DOHH2 (cell line): Measurements from ENCODE around the gene ADAT1.

Source experiments
- H3F3A ChIP-seq: fragments of 200-600 bp; sonication (generic), shearing (Covaris generic); 2 replicates; pipeline ENCODE4 v1.6.0; 2016; ENCODE audit warnings: antibody characterized with exemption, mild to moderate bottlenecking; ENCODE audit not compliant: control insufficient read depth, insufficient read depth
- H3K27ac ChIP-seq: fragments of 200-600 bp; sonication (generic); 2 replicates; pipeline ENCODE4 v1.5.1; 2014; ENCODE audit warnings: low read depth, mild to moderate bottlenecking, low read length, moderate library complexity
- H3K27me3 ChIP-seq: fragments of 200-600 bp; sonication (generic); 2 replicates; pipeline ENCODE4 v1.6.1; 2014; ENCODE audit warnings: mild to moderate bottlenecking, low read length, mixed read lengths; ENCODE audit not compliant: control insufficient read depth
- H3K36me3 ChIP-seq: fragments of 200-600 bp; sonication (generic); 2 replicates; pipeline ENCODE4 v1.6.1; 2014; ENCODE audit warnings: mild to moderate bottlenecking, low read length, moderate library complexity, mixed read lengths; ENCODE audit not compliant: control insufficient read depth
- H3K4me1 ChIP-seq: fragments of 200-600 bp; sonication (generic); 2 replicates; pipeline ENCODE4 v1.6.1; 2014; ENCODE audit warnings: mild to moderate bottlenecking, low read length, mixed read lengths; ENCODE audit not compliant: control insufficient read depth
- H3K4me2 ChIP-seq: fragments of 200-600 bp; sonication (generic); 2 replicates; pipeline ENCODE4 v1.6.0; 2014; ENCODE audit warnings: mild to moderate bottlenecking, low read length, moderate library complexity
- H3K4me3 ChIP-seq: fragments of 200-600 bp; sonication (generic); 2 replicates; pipeline ENCODE4 v1.5.1; 2014; ENCODE audit warnings: mild to moderate bottlenecking, low read length, mixed read lengths
- H3K79me2 ChIP-seq: fragments of 200-600 bp; sonication (generic); 2 replicates; pipeline ENCODE4 v1.6.1; 2014; ENCODE audit warnings: mild to moderate bottlenecking, low read length, mixed read lengths; ENCODE audit not compliant: control insufficient read depth
- H3K9me2 ChIP-seq: fragments of 200-600 bp; sonication (generic); replicated peaks from 2 replicates; pipeline ENCODE4 v1.6.1; 2014; ENCODE audit warnings: mild to moderate bottlenecking, low read length, mixed read lengths; ENCODE audit not compliant: control insufficient read depth
- H3K9me3 ChIP-seq: fragments of 200-600 bp; sonication (generic); 2 replicates; pipeline ENCODE4 v1.6.1; 2014; ENCODE audit warnings: antibody characterized with exemption, low read length, mixed read lengths; ENCODE audit not compliant: control insufficient read depth, insufficient read depth
- H4K20me1 ChIP-seq: fragments of 200-600 bp; sonication (generic); 2 replicates; pipeline ENCODE4 v1.6.0; 2014; ENCODE audit warnings: low read depth, mild to moderate bottlenecking, antibody characterized with exemption, low read length, moderate library complexity; ENCODE audit not compliant: control insufficient read depth, insufficient read depth
- CTCF ChIP-seq: fragments of 200-600 bp; sonication (generic); IDR thresholded peaks from one replicate; pipeline ENCODE4 v1.5.1; 2014; ENCODE audit warnings: antibody characterized with exemption, mild to moderate bottlenecking, low read depth, low read length; ENCODE audit not compliant: poor library complexity, severe bottlenecking
- EZH2phosphoT487 ChIP-seq: fragments of 200-600 bp; sonication (generic); IDR thresholded peaks from 2 replicates; pipeline ENCODE4 v1.6.1; 2017; ENCODE audit warnings: borderline replicate concordance, mild to moderate bottlenecking, antibody characterized with exemption, low read length, moderate library complexity, mixed read lengths

ADAT1 gene

DNA sequence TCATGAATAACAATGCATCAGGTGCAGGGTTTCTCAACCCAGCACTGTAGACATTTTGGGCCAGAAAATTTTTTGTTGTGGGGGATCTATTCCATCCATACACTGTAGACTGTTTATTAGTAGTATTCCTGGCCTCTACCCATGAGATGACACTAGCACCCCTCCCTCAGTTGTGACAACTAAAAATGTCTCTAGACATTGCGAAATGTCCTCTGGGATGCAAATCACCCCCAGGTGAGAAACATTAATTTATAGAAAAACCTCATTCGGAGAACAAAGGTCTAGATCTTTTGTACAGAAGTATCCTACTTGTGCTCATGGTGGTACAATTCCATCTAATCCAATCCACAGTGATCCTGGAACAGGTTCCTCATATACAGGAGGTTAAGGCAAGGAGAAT lies 4.3 kb downstream of the ADAT1 start:
- peaks cover 5% of the 10 kb centered on the region for H3F3A ChIP-seq
- no peak overlapping the region for H3K27ac ChIP-seq
- H3K4me3 ChIP-seq, result no peak overlapping the region
- no peak for TF ChIP-seq CTCF
- H3K9me2 ChIP-seq, result no peaks in the 10 kb centered on the region
- no peaks in the 10 kb centered on the region for H4K20me1 ChIP-seq
- no peaks in the 10 kb centered on the region for H3K9me3 ChIP-seq
- peaks cover 23% of the 10 kb centered on the region for H3K79me2 ChIP-seq
- no peaks in the 10 kb centered on the region for H3K27me3 ChIP-seq
- no peak overlapping the region for H3K4me2 ChIP-seq
- peaks cover 23% of the 10 kb centered on the region for H3K4me1 ChIP-seq
- H3K36me3 ChIP-seq, result peaks cover 62% of the 10 kb centered on the region

- H3K27ac ChIP-seq, result no peak overlapping the region
- peaks cover 16% of the 10 kb centered on the region for H3K4me1 ChIP-seq
- H3K4me3 ChIP-seq, result no peak overlapping the region
- no peaks in the 10 kb centered on the region for H3F3A ChIP-seq
- no peaks in the 10 kb centered on the region for H4K20me1 ChIP-seq
- no peaks in the 10 kb centered on the region for H3K9me2 ChIP-seq
- H3K4me2 ChIP-seq, result no peak overlapping the region
- H3K36me3 ChIP-seq, result peaks cover 71% of the 10 kb centered on the region
- H3K27me3 ChIP-seq, result no peaks in the 10 kb centered on the region
- no peak for TF ChIP-seq EZH2phosphoT487
- TF ChIP-seq CTCF, result no peak
- peaks cover 14% of the 10 kb centered on the region for H3K79me2 ChIP-seq
- no peaks in the 10 kb centered on the region for H3K9me3 ChIP-seq
Measured at GRCh38 chr16:75617121-75617520, 6.0 kb downstream of the ADAT1 start.

- Histone ChIP-seq H3K4me3 (no peak overlapping the region), H3K27me3 (no peaks in the 10 kb centered on the region), H3K79me2 (peaks cover 8% of the 10 kb centered on the region), H3K9me2 (no peaks in the 10 kb centered on the region), H4K20me1 (no peaks in the 10 kb centered on the region), H3K36me3 (peaks cover 72% of the 10 kb centered on the region), H3K9me3 (no peaks in the 10 kb centered on the region), H3K4me2 (no peak overlapping the region), H3K27ac (no peak overlapping the region), H3K4me1 (peaks cover 11% of the 10 kb centered on the region), H3F3A (no peaks in the 10 kb centered on the region)
- TF ChIP-seq EZH2phosphoT487 (no peak), CTCF (no peak)
Measured at GRCh38 chr16:75616521-75617010, 6.5 kb downstream of the ADAT1 start.

- no peak for TF ChIP-seq EZH2phosphoT487
- TF ChIP-seq CTCF, result no peak
- peaks cover 4% of the 10 kb centered on the region; the same call in 1 of the 2 replicates for H3K4me1 ChIP-seq
- H3K4me2 ChIP-seq, result no peak overlapping the region
- no peaks in the 10 kb centered on the region for H3F3A ChIP-seq
- H3K36me3 ChIP-seq, result peaks cover 79% of the 10 kb centered on the region
- 0 out of 2 replicates have a peak, but pooled peaks cover 4% of the 10 kb centered on the region for H3K79me2 ChIP-seq
- H3K4me3 ChIP-seq, result no peak overlapping the region
- no peak overlapping the region for H3K27ac ChIP-seq
- no peaks in the 10 kb centered on the region for H4K20me1 ChIP-seq
- H3K27me3 ChIP-seq, result no peaks in the 10 kb centered on the region
- no peaks in the 10 kb centered on the region for H3K9me2 ChIP-seq
- H3K9me3 ChIP-seq, result no peaks in the 10 kb centered on the region
Measured at GRCh38 chr16:75615619-75616018, 7.5 kb downstream of the ADAT1 start.
